ENCODE measurements around the gene GPHN. TPM values are rescaled to one million over a fixed set of nuclear protein-coding genes. Genes with fewer than 3 reads are reported as not detected.

The GPHN gene
- total and polyA plus RNA-seq, 2 of the 8 experiments (the other 6 are each of a cell fraction or from before 2014, with no cell fraction given), result 6.0 to 16.0 TPM

- Histone ChIP-seq H4K20me1 (replicated peaks in 1 of 2; ENCODE audit: control insufficient read depth in 1 of 2, insufficient read depth in 2 of 2, low read length in 2 of 2) (no peaks in the 10 kb centered on the region), H4K8ac (ENCODE audit: extremely low read depth, insufficient read depth, low read length) (no peak overlapping the region), H3K27ac (ENCODE audit: low read depth, low read length) (no peak overlapping the region), H2BK15ac (ENCODE audit: low read length) (no peak overlapping the region), H2AFZ (ENCODE audit: low read length) (no peak overlapping the region), H3K4ac (replicated peaks; ENCODE audit: insufficient read length, low read depth, low read length) (no peak overlapping the region), H3K23ac (ENCODE audit: insufficient read length) (no peak overlapping the region), H3K9me3 (ENCODE audit: insufficient read depth in 2 of 2, low read depth in 1 of 2, low read length in 1 of 2) (no peaks in the 10 kb centered on the region; a peak in 1 of 4 replicates), H3K14ac (ENCODE audit: insufficient read length) (no peak overlapping the region), H3K4me3 (ENCODE audit: extremely low read depth in 1 of 4, insufficient read depth in 2 of 4, low read depth in 3 of 4, low read length in 4 of 4) (no peak overlapping the region), H2BK5ac (ENCODE audit: low read depth, low read length) (no peak overlapping the region), H3K27me3 (replicated peaks in 1 of 4; ENCODE audit: control insufficient read depth in 3 of 4, extremely low read depth in 1 of 4, insufficient read depth in 3 of 4, low read length in 3 of 4) (no peaks in the 10 kb centered on the region), H3K4me2 (ENCODE audit: insufficient read depth in 1 of 2, low read depth in 2 of 2, low read length in 2 of 2) (no peak overlapping the region), H2AK5ac (ENCODE audit: low read depth, low read length) (no peak overlapping the region), H4K5ac (ENCODE audit: insufficient read length, low read depth, low read length) (no peak overlapping the region), H3K4me1 (replicated peaks in 1 of 4; ENCODE audit: control insufficient read depth in 3 of 4, insufficient read depth in 4 of 4, low read length in 3 of 4) (no peaks in the 10 kb centered on the region), H3K9ac (replicated peaks in 1 of 4; ENCODE audit: extremely low read depth in 1 of 4, low read depth in 3 of 4, low read length in 3 of 4) (no peak overlapping the region), H2BK12ac (ENCODE audit: low read depth, low read length) (no peak overlapping the region), H2BK120ac (replicated peaks; ENCODE audit: low read depth, low read length) (no peak overlapping the region), H3K79me1 (ENCODE audit: low read depth, low read length) (no peaks in the 10 kb centered on the region), H3K56ac (replicated peaks; ENCODE audit: insufficient read length, low read depth, low read length) (no peak overlapping the region), H2BK20ac (ENCODE audit: low read length) (no peak overlapping the region), H3K23me2 (ENCODE audit: low read depth, low read length) (no peaks in the 10 kb centered on the region), H3K36me3 (ENCODE audit: control insufficient read depth in 2 of 4, insufficient read depth in 4 of 4, low read length in 3 of 4) (no peaks in the 10 kb centered on the region), H4K91ac (replicated peaks; ENCODE audit: insufficient read length, low read length) (no peak overlapping the region), H3K79me2 (ENCODE audit: control insufficient read depth in 1 of 2, insufficient read depth in 2 of 2, low read length in 2 of 2) (no peaks in the 10 kb centered on the region), H3K18ac (ENCODE audit: extremely low read depth, low read length) (no peak overlapping the region)
- ChIA-PET POLR2A (ENCODE audit: partially characterized antibody) (no interaction called here), CTCF (ENCODE audit: partially characterized antibody) (interaction anchor here (0.6 to 1.2 kb wide), 3 partner anchors 28 to 117 kb away, joined by 3 to 4 read pairs (median 3); no protein-coding TSS in a partner anchor)
- FAIRE-seq (no peak), DNase-seq (ENCODE audit: low read depth in 1 of 2, low spot score in 2 of 2) (no peak)
- no peak for TF ChIP-seq SP4 (IDR thresholded peaks at IDR 0.05; ENCODE audit: low read length)
Observed at GRCh38 chr14:66477567-66477966, 30.4 kb upstream of the GPHN start.

All from H1 (cell line).